Ascending aorta (tissue), 2 donors: ENCODE measurements around the gene TTR. TPM values are rescaled to one million over a fixed set of nuclear protein-coding genes. Genes with fewer than 3 reads are reported as not detected.

Experiments used
- DNase-seq, 2 donors: peaks; one replicate each; pipeline ENCODE4 v3.0.0-alpha.2; 2019; ENCODE audit warnings: low spot score in 2 of 2
- H3K27ac ChIP-seq, 2 donors: fragments of 200-600 bp; sonication (generic); one replicate each; pipeline ENCODE4 v1.5.1; 2016 to 2017; ENCODE audit warnings: mild to moderate bottlenecking in 1 of 2
- H3K27me3 ChIP-seq: fragments of 200-600 bp; sonication (generic); one replicate; pipeline ENCODE4 v1.5.1; 2017
- H3K36me3 ChIP-seq, 2 donors: fragments of 200-600 bp; sonication (generic); one replicate each; pipeline ENCODE4 v1.5.1; 2016
- H3K4me1 ChIP-seq, 2 donors: fragments of 200-600 bp; sonication (generic); one replicate each; pipeline ENCODE4 v1.5.1; 2016 to 2017; ENCODE audit warnings: mild to moderate bottlenecking in 1 of 2
- H3K4me3 ChIP-seq, 2 donors: fragments of 200-600 bp; sonication (generic); one replicate each; pipeline ENCODE4 v1.5.1; 2016 to 2017; ENCODE audit warnings: mild to moderate bottlenecking in 1 of 2
- H3K9me3 ChIP-seq, 2 donors: fragments of 200-600 bp; sonication (generic); one replicate each; pipeline ENCODE4 v1.5.1; 2016
- intact Hi-C: fragments of 100-400 bp; cut with DNase I; formaldehyde crosslinking; loops from one replicate; pipeline ENCODE4 v1.15.1; 2023
- total RNA-seq: library from RNA; depleted of rRNA; stranded (reverse); fragments of >200 nt; gene quantifications from one replicate; pipeline ENCODE4 v1.1.0, GENCODE V29; 2016
- TF ChIP-seq, protein P1 (sequence below), 3 experiments: fragments of 200-600 bp in 2 of 3; fragments of 450-650 bp in 1 of 3; sonication (generic) in 2 of 3; IDR thresholded peaks; one replicate each; pipeline ENCODE4 v1.5.1; 2016 to 2019; ENCODE audit warnings: antibody characterized with exemption in 3 of 3, mild to moderate bottlenecking in 1 of 3, moderate library complexity in 1 of 3

The TTR gene
- total RNA-seq, 1 donor from 2014 or later: 5.2 TPM

DNA sequence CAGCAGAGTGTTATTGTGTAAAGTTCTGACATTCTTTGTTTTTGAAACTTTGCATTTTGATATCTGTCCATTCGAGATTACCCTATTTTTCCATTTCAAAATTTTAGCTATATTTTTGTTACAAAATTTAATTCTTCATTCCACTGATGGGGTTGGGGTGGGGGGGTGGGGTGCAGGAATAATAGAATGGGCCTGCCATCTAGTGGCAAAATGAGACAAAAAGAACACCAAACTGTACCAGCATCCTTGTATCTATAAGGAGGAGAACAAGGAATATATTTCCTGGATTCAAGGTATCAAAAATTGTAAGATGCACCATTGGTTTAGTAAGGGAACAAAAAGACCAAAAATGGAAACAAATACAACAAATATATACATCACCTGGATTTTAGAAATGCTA lies 27.9 kb upstream of the TTR start:
- Histone ChIP-seq H3K27ac (no peak overlapping the region), H3K36me3 (no peaks in the 10 kb centered on the region), H3K27me3 (no peaks in the 10 kb centered on the region), H3K4me1 (no peaks in the 10 kb centered on the region), H3K4me3 (no peak overlapping the region), H3K9me3 (no peaks in the 10 kb centered on the region)
- TF ChIP-seq, protein P1, sequence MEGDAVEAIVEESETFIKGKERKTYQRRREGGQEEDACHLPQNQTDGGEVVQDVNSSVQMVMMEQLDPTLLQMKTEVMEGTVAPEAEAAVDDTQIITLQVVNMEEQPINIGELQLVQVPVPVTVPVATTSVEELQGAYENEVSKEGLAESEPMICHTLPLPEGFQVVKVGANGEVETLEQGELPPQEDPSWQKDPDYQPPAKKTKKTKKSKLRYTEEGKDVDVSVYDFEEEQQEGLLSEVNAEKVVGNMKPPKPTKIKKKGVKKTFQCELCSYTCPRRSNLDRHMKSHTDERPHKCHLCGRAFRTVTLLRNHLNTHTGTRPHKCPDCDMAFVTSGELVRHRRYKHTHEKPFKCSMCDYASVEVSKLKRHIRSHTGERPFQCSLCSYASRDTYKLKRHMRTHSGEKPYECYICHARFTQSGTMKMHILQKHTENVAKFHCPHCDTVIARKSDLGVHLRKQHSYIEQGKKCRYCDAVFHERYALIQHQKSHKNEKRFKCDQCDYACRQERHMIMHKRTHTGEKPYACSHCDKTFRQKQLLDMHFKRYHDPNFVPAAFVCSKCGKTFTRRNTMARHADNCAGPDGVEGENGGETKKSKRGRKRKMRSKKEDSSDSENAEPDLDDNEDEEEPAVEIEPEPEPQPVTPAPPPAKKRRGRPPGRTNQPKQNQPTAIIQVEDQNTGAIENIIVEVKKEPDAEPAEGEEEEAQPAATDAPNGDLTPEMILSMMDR (IDR thresholded peaks at IDR 0.05): no peak
- no peak for DNase-seq
- intact Hi-C loops: no loop called here

DNA sequence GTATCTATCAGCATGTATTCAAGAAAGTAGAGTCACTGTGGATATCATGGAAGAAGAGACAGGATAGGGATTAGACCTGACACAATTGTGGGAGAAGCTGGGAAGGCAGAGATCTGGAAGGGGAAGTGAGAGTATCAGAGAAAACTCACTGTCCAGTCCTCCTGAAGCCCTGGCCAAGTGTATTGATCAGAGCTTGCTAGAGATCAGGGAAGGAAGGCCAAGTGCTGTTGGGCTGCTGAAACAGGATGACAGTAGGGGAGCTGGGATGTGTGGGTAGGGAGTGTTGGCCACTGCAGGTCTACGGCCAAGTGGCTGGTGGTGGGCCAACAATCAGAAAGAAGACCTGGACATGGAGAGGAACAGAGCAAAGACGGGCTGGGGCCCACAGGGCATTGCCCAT lies 26.3 kb upstream of the TTR start:
- TF ChIP-seq, protein P1 (IDR thresholded peaks at IDR 0.05): no peak
- Histone ChIP-seq H3K4me3 (no peak overlapping the region), H3K9me3 (no peaks in the 10 kb centered on the region), H3K36me3 (no peaks in the 10 kb centered on the region), H3K4me1 (no peaks in the 10 kb centered on the region), H3K27me3 (no peaks in the 10 kb centered on the region), H3K27ac (no peak overlapping the region)
- no peak for DNase-seq
- intact Hi-C loops: no loop called here

DNA sequence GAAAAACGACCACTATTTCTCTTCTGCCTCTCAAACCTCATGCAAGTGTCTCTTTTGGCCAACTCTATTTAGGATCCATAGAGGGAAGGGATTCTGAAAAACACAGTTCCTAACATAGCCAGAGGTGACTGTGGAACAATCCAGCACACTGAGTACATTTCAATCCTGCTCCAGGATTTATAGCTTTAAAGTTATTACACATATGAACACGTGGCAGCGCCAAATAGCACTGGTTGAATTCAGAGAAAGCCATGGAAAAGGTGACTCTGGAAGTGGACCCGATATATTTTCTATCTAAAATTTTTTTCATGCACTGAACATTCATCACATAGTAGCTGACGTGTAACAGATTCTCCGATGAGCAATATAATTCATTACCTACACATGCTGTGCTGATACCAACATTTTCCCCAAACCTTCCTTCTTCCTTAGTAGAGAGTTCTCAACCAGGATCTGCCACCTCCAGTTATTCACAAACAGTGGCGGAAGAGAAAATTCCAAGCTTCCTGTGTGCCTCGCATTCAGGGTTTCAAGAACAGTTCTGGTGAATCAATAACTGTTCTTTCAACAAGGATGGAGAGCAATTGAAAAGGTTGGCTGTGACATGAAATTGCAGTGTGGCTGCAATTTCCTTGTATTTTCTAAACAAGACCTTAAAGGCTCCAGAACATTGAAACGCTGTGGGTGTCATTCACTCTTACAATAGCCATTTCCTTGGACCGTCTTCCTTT lies 25.7 kb upstream of the TTR start:
- H3K36me3 ChIP-seq: no peaks in the 10 kb centered on the region
- H3K4me3 ChIP-seq: no peak overlapping the region
- H3K4me1 ChIP-seq: no peaks in the 10 kb centered on the region
- no peaks in the 10 kb centered on the region for H3K9me3 ChIP-seq
- no peaks in the 10 kb centered on the region for H3K27me3 ChIP-seq
- intact Hi-C loops: no loop called here
- TF ChIP-seq, protein P1 (IDR thresholded peaks at IDR 0.05): no peak
- no peak for DNase-seq
- no peak overlapping the region for H3K27ac ChIP-seq

DNA sequence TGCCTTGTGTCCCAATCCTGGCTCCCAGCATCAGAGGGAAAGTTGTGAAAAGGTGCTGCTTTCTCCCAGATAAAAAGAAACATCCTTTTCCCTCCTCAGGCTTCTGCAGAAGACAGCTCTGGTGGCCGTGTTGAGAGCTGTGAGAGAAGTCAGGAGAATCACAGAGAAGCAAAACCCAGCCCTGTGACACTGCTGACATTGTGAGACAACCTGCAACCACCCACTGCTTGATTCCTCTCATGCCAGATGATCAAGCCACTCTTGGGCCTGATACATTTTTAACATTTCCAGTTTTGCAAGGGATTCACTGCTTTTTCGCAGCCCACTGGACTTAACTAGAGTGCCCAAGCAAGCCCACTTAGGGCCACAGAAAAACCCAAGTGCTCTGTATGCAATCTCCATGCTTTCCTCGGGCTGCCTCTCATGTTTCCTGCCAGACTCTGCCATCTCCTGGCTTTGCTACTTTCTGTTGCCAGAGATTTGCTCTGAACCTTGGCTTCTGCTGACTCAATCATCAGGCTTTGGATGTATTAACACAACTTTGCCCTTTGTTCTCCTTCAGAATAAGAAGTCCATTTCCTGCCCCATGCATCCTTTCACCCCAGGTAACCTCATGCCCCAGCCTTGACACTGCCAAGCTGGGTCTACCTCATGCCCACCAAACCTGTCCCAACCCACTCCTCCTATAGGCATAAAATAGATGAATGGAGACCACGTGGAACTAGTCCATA lies 24.9 kb upstream of the TTR start:
- H3K27ac ChIP-seq: no peak overlapping the region
- H3K9me3 ChIP-seq: no peaks in the 10 kb centered on the region
- intact Hi-C loops: no loop called here
- H3K4me3 ChIP-seq: no peak overlapping the region
- H3K36me3 ChIP-seq: no peaks in the 10 kb centered on the region
- H3K4me1 ChIP-seq: no peaks in the 10 kb centered on the region
- no peak for DNase-seq
- TF ChIP-seq, protein P1 (IDR thresholded peaks at IDR 0.05): no peak
- H3K27me3 ChIP-seq: no peaks in the 10 kb centered on the region

DNA sequence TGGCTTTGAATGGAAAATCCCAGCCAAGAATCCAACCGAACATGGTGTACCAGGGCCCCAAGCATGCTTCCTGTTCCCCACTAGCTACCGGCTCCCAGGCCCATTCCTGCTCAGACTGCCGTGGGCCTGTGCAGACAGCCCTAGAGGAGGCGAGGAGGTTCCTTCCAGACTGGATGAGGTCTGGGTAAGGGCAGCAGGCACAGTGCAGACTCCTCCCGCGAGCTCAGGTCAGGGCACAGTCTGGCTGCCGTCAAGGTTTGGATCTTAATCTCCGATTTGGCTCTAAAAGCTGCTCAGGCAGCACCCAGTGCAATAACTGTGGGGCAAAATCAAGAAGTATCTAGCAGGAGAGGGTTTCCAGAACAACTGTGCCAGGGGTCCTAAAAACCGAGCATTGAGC lies 19.3 kb upstream of the TTR start:
- no peak overlapping the region for H3K27ac ChIP-seq
- TF ChIP-seq, protein P1 (IDR thresholded peaks at IDR 0.05): no peak
- no peak overlapping the region for H3K4me3 ChIP-seq
- intact Hi-C loops: no loop called here
- H3K4me1 ChIP-seq: no peaks in the 10 kb centered on the region
- H3K36me3 ChIP-seq: no peaks in the 10 kb centered on the region
- H3K27me3 ChIP-seq: no peaks in the 10 kb centered on the region
- DNase-seq: no peak
- no peaks in the 10 kb centered on the region for H3K9me3 ChIP-seq
